C4-2B (cell line): ENCODE data around the gene BNC1.
"Not testable (repeated sequence)": the region's sequence is repeated elsewhere in the genome, so short reads cannot be mapped to it uniquely, and the experiment has no call there.

Experiments used
- H3K27ac ChIP-seq: fragments of 450-650 bp; 2 replicates; pipeline ENCODE4 v1.5.1; 2017
- ZFX ChIP-seq: fragments of 450-650 bp; IDR thresholded peaks from 2 replicates; pipeline ENCODE4 v1.6.1; 2017
- TF ChIP-seq, protein P1 (sequence below): fragments of 450-650 bp; conservative IDR thresholded peaks from 2 replicates; pipeline ENCODE4 v1.5.1; 2017; ENCODE audit warnings: mild to moderate bottlenecking

The BNC1 gene

DNA sequence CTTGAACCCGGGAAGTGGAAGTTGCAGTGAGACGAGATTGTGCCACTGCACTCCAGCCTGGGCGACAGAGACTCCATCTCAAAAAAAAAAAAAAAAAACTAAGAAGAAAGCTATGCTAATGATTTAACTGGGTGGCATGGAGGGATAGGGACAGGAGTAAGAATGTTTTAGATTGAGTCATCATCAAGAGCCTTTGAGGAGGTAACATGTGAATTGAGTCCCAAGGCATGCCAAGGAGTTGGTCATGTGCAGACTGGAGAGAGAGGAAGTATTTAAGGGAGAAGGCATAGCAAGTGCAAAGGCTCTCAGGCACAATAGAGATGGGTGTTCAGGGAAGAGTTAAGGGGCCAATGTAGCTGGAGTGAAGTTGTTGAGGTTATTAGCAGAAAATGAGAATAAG lies 9.1 kb downstream of the BNC1 start:
- TF ChIP-seq ZFX = no peak
- TF ChIP-seq, protein P1, sequence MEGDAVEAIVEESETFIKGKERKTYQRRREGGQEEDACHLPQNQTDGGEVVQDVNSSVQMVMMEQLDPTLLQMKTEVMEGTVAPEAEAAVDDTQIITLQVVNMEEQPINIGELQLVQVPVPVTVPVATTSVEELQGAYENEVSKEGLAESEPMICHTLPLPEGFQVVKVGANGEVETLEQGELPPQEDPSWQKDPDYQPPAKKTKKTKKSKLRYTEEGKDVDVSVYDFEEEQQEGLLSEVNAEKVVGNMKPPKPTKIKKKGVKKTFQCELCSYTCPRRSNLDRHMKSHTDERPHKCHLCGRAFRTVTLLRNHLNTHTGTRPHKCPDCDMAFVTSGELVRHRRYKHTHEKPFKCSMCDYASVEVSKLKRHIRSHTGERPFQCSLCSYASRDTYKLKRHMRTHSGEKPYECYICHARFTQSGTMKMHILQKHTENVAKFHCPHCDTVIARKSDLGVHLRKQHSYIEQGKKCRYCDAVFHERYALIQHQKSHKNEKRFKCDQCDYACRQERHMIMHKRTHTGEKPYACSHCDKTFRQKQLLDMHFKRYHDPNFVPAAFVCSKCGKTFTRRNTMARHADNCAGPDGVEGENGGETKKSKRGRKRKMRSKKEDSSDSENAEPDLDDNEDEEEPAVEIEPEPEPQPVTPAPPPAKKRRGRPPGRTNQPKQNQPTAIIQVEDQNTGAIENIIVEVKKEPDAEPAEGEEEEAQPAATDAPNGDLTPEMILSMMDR = no peak
- no peak overlapping the region for H3K27ac ChIP-seq

DNA sequence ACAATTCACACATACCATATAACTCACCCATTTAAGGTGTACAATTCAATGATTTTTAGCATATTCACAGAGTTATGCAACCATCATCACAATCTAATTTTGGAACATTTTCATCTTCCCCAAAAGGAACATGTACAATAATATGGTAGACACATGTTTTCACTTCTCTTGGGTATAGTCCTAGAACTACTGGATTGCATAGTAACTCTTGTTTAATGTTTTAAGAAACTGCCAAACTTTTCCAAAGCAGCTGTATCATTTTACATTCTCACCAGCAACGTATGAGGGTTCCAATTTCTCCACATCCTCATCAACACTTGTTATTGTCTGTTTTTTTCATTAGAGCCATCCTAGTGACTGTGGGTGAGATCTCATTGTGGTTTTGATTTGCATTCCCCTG lies 14.3 kb downstream of the BNC1 start:
- TF ChIP-seq, protein P1 = no peak
- no peak for TF ChIP-seq ZFX
- no peak overlapping the region for H3K27ac ChIP-seq

DNA sequence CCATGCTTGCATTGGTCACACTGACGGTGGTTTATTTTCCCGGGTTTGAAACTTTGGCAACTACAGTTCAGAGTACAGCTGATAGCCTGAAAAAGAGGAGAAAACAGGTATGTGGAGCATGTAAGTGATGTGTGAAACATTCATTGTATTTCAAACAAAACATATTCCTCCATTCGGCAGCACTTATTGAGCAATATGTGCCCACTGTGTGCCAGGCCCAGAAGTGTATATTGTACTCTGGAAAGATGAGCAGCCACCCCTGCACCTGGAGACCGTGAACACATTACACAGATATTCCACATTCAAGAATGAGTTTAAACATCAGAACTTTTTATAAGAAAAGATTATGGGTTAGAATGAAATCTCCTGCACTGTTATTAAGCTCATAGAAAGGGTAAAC lies 16.3 kb downstream of the BNC1 start:
- TF ChIP-seq, protein P1 = no peak
- TF ChIP-seq ZFX = no peak
- no peak overlapping the region for H3K27ac ChIP-seq

DNA sequence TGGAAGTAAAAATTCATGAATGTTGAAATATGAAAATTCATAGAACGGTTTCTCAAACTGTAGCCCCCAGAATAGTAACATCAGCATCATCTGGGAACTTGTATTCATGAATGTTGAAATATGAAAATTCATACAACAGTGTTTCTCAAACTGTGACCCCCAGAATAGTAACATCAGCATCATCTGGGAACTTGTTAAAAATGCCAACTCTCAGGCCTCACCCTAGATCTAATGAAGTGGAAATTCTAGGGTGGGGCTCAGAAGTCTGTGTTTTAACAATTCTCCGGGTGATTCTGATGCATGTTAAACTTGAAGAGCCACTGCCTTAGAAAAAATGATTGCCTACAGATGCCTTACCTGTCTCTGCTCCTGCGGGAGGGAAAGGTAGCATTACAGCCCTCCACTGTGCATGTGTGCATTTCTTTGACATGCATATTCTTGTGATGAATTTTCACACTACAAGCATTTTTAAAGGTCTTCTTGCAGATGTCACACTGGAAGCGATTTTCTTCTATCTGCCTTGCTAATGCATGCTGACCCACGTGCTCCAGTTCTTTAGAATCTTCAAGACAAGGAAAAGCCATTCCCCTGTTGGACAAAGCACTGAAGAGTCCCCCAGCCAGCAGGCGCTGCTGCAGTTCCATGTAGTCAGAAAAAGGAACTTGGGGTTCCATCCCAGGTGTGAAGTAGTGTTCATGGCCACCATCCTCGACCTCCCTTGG lies 21.7 kb downstream of the BNC1 start:
- TF ChIP-seq ZFX = no peak
- TF ChIP-seq, protein P1 = no peak

DNA sequence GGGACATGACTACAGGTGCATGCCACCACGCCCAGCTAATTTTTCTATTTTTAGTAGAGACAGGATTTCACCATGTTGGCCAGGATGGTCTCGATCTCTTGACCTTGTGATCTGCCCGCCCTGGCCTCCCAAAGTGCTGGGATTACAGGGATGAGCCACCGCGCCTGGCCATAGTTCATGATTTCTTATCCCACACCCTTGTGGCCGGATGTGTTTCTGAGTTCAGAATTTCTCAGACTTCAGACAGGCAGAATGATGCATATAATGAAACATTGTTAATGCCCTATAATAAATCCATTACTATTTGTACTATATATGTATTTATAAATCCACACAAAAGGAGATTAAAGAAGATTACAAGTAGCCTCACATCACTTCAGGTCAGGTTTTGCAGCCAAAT lies 22.3 kb downstream of the BNC1 start:
- H3K27ac ChIP-seq = not testable (repeated sequence)

More for the DNA sequence above, 21.7 kb downstream of the BNC1 start:
- H3K27ac ChIP-seq = no peak overlapping the region

DNA sequence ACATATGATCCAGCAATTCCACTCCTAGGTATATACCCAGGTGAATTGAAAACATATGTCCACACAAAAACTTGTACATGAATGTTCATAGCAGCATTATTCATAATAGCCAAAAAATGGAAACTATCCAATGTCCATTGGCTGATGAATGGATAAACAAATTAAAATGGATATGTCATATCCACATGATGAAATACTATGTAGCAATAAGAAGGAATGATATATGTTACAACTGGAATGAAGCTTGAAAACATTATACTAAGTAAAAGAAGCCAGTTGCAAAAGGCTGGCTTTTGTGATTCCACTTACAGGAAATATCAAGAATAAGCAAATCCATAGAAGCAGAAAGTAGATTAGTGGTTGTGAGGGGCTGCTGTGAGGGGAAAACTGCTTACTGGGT lies 33.7 kb downstream of the BNC1 start:
- no peak overlapping the region for H3K27ac ChIP-seq
- no peak for TF ChIP-seq ZFX
- TF ChIP-seq, protein P1 = no peak

DNA sequence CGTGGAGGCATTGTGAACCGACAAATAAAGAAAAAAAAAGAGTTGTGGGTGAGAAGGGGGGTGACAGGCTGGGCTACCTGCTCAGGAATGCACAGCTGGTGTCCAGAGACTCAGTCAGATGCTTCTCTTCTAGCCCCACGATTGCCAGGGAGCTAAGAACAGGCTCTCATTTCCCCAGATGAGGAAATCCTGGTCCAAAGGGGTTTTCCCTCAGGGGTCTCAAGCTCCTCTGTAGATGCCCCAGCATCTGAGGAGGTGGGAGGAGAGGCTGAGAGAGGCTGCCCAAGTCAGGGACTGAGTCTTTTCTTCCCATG lies 35.5 kb downstream of the BNC1 start:
- H3K27ac ChIP-seq = no peak overlapping the region
- TF ChIP-seq ZFX = no peak
- TF ChIP-seq, protein P1 = no peak
